GM19328 (cell line): ENCODE measurements around the gene TMEM255B.
"Not testable (repeated sequence)": the region's sequence is repeated elsewhere in the genome, so short reads cannot be mapped to it uniquely, and the experiment has no call there.

Source experiments
- ATAC-seq: cut with Tn5 transposase; IDR thresholded peaks from one replicate; pipeline ENCODE4 v1.9.1; 2021; ENCODE audit warnings: mild to moderate bottlenecking, moderate library complexity; ENCODE audit not compliant: unreplicated experiment

The TMEM255B gene

GRCh38 chr13:113748101-113748861 is 10.7 kb upstream of the TMEM255B start:
- no peak for ATAC-seq

DNA sequence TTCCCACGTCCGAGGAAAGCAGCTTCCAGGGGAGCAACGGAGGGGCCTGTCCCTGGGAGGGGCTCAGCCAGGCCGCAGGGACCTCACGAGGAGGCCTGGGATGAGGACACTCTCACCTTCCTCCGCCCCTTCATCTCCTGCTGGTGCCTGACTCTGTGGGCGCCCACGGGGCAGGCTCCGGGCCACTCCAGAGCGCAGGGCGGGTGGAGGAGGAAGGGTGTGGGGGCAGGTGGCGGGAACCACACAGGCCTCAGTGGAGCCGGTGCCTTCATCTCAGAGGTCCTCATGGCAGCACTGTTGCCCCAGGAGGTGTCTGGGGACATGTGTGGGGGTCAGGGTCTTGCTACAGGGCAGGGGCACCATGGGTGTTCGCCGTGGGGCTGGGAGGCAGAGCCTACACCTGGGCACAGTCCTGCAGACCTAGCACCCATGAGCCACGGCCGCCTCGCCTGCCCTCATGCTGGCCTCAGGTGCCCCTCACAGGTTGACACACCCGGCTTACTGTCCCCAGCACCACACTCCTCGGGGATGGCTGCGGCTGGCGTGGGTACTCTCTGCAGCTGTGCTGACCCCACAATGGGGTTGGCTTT is 10.1 kb upstream of the TMEM255B start:
- ATAC-seq = no peak

DNA sequence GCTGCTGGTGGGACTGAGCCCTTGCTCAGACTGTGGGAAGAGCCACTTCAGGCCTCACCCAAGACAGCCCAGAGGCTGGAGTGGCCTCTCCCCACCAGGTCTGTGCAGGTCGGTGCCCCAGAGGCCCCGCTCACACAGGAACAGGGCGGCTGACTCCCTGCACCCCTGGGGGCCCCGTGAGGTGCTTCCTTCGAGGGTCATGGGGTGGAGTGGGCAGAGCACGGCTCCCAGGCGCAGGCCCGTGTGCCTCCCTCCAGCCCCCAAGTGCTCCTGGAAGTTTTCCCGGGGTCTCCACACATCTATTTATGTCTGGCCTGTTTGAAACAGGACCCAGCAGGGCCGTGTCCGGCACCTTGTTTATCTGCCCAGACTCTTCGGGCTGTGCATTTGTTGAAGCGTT is 9.5 kb upstream of the TMEM255B start:
- no peak for ATAC-seq

DNA sequence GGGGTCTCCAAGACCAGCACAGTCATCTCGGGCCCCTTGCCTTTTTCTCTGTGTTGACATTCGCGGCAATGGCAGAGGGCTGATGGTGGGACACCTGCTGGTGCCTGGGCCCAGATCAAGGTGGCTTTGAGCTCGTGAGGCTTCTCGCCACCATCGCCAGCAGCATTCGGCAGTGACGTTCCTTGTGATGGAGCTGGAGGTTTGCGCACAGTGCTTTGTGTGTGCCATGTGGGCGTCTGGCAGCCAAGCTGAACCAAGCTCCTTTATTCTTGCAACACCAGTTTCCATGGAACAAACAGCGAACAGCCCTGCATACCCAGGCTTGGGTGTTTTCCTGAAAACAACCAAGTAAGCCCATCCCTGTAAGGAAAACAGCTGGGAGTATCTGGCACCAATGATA is 9.1 kb upstream of the TMEM255B start:
- ATAC-seq = no peak

- ATAC-seq = no peak
These were observed 8.2 kb upstream of the TMEM255B start for GRCh38 chr13:113750554-113751399.

DNA sequence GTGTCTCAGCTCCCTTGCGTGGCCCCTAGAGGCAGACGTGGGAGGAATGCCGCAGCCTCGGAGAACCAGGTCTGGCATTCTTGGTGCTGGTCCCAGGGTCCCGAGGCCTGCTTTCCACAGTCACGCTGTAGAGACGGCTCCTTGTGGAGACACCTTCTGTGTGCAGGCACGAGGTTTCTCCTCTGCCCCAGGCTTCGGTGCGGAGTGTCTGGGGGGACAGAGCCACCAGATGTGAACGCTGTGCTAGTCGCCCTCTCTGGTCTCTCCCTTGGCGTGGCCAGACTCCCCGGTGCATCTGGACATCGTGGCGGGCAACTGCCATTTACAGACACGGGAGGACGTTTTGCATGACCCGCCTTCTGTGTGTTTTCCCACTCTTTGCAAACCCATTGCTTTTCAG is 7.5 kb upstream of the TMEM255B start:
- ATAC-seq = no peak

DNA sequence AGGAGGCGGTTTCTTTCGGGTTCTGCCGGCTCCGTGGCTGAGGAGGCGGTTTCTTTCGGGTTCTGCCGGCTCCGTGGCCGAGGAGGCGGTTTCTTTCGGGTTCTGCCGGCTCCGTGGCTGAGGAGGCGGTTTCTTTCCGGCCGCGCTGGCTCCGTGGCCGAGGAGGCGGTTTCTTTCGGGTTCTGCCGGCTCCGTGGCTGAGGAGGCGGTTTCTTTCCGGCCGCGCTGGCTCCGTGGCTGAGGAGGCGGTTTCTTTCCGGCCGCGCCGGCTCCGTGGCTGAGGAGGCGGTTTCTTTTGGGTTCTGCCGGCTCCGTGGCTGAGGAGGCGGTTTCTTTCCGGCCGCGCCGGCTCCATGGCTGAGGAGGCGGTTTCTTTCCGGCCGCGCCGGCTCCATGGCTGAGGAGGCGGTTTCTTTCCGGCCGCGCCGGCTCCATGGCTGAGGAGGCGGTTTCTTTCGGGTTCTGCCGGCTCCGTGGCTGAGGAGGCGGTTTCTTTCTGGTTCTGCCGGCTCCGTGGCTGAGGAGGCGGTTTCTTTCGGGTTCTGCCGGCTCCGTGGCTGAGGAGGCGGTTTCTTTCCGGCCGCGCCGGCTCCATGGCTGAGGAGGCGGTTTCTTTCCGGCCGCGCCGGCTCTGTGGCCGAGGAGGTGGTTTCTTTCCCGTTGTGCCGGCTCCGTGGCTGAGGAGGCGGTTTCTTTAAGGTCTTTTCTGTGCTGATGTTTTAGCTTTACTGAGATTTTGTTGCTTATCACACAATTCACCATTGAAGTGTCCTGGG is 6.6 kb upstream of the TMEM255B start:
- not testable (repeated sequence) for ATAC-seq

DNA sequence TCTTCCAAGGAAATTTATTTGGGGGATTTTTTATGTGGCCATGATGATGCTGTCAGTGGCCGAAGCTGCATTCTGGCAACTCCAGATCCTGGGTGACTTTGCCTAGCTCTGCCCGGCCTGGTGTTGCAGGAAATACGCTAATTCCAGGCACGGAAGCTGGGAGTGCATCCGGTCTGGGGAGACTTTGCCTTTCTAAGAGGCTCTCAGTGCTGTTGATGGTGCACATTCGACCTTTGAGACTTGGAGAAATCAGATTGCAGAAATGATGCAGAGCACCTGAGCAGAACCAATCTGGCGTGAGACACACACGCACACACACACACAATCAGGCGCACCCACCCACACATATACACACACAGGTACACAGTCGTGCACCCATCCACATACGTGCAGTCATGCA is 5.9 kb upstream of the TMEM255B start:
- no peak for ATAC-seq

- no peak for ATAC-seq
These were observed 4.8 kb upstream of the TMEM255B start for GRCh38 chr13:113754242-113754641.

DNA sequence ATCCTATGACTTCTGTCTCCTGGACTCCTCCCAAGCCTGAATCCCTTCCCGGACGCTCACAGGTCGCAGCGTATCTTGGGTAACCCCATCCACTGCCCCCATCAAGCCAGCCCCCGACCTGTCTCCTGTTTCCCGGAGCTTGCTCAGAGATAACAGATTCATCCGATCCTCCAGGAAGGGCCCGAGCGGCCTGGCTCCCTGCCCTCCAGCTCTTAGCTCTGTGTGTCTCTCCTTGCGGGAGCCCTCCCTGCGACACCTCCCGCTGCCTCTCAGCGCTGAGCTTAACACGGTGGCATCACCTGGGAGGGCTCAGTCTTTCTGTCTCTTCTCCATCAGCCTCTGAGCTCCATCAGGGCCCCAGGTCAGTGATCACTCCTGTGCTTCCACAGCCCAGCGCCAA is 4.3 kb upstream of the TMEM255B start:
- no peak for ATAC-seq

DNA sequence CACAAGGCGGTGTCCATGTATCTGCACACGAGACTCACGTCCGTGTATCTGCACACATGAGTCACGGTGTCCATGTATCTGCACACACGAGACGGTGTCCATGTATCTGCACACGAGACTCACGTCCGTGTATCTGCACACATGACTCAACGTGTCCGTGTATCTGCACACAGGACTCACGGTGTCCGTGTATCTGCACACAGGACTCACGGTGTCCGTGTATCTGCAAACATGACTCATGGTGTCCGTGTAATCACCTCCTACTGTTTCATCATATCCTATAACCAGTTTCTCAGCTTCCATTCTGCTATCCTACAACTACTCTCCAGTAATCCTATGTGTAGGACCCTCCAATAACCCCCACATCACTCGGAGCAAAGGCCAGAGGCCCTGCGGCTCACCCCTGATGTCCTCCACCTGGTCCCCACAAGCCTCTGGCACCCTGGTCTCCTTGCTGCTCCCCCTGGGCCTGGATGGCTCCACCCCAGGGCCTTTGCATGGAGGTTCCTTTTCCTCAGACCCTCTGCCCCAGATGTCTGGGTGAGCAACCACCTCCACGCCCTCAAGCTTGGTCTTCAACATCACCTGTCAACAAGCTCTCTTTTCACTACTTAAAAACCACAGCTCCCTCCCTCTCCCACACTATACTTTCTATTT is 2.5 kb upstream of the TMEM255B start:
- ATAC-seq = no peak

- no peak for ATAC-seq
These were observed 605 bp downstream of the TMEM255B start for GRCh38 chr13:113759525-113760137.

GRCh38 chr13:113761136-113761535 is 2.1 kb downstream of the TMEM255B start:
- no peak for ATAC-seq

DNA sequence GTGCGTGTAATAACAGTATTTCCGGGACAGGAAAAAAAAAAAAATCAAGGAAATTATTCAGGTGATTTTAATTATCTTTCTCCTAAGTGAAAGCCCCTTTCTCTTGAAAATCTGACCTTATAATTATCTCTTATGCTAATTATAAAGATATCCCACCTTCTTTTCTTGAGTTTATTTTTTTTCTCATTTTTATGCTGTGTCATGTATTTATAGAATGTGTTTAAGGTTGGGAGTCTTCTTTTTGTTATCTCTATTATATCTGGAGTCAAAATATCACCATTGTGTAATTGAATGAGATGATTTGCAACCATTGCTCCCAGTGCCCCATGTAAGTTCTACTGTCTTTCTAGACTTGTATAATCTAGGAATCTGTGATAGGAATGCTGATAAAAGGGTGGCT is 3.0 kb downstream of the TMEM255B start:
- ATAC-seq = no peak

DNA sequence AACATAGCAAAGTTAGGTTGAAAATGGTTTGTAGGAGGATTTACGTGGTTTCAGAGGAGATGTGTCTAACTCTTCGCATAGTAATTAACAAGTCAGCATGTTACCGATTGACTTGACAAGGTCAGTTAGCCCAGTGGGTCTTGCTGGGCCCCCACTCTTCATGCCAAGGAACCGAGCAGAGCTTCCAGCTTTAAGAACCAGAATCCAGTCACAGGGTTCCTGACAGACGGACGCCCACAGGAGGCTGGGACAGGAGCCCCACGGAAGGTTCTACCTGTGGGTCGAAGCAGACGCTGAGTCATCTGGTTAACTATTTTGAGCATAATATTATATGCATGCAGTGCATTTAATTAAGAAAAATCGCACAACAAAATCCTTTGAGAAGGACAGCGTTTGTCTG is 3.5 kb downstream of the TMEM255B start:
- no peak for ATAC-seq

DNA sequence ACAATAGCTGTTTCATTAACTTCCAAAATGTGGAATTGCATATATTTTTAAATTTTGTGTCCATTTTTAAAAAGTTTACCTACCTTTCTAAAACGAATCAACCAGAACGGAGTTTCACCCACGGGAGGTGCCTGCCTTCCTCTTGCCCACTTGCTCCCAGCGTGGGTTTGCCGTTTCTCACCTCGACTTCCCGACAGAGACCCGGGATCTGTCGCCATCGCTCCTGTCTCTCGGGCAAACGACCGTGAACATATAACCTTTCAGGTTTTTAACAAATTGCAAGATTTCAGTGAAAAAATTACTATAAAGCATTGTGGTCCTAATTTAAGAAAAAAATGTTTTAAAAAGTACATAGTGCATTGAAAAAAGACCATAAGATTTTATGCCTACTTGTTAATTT is 4.2 kb downstream of the TMEM255B start:
- no peak for ATAC-seq

- ATAC-seq = no peak
These were observed 5.2 kb downstream of the TMEM255B start for GRCh38 chr13:113763961-113764792.

DNA sequence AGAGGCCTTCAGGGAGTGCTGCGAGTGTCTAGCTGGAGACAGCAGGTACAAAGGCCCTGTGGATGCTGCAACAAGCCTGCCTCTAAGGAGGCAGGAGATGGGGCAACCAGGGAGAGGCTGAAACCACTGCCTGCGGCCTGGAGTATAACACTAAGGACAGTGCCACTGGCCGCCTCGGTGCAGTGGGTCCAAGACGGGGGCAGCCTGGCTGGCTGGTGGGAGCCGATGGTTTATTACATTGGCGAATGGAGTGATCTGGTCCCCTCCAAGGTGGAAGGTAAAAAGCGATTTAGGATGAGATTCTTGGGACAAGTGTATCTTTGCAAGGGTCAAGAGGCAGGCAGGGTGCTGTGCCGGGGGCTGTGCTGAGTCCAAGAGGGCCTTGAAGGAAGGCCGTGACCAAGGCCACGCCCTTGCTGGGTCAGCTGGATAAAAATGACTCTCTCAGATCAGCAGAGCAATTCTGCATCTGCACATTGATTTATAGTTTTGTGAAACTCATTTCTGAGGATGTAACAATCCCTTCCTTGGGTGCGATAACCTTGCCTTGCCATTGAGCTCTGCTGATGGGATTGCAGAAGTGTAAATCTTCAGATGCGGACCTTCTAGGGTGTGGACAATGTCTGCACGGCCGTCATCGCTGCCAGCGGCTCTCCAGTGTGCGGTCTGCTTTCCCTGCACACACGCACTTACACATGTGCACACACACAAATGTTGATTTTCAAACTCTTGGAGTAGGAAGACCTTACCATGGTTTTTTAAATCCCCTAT is 6.0 kb downstream of the TMEM255B start:
- no peak for ATAC-seq

DNA sequence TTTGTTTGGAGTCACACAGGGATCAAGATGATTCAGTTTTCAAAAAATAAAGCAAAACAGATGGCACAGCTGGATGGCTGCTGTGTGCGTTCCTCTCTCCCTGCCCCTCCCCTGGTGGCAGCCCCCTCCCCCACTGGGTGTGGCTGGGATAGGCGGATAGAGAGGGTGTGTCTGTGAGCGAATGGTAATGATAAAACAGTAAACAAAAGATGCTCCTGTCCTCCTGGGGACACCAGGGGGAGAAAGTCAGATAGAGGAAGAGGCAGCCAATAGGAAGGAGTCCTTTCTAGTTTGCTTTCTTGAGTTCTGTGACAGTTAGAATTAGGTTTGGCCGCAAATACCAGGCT is 6.5 kb downstream of the TMEM255B start:
- no peak for ATAC-seq
